ENCODE results near the gene CEP20.

The CEP20 gene

DNA sequence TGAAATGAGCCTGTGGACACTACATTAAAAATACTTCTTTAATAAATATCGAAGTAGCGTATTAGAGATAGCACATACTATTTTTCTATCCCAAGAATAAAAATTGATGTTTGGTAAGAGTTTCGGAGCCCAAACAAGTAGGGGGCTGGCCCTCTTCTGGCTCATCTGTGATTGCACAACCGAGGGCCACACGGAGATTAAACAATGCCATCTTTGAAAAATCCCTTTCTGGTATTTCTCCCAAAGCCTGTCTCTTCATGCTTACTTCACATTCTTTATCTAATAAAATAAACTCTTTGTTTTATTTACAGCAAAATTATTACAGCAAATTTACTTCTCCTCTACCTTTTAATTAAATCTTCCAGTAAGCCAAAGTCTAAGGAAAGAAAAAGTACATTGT, 22.0 kb downstream of the CEP20 start:
- Histone ChIP-seq H3K36me3 (ENCODE audit: insufficient read depth) (no peaks in the 10 kb centered on the region), H3K4me2 (no peak overlapping the region), H3K27me3 (ENCODE audit: insufficient read depth, low read depth) (no peaks in the 10 kb centered on the region), H3K79me2 (ENCODE audit: insufficient read depth, low read depth) (no peaks in the 10 kb centered on the region), H3K4me3 (IDR thresholded peaks at IDR 0.05; ENCODE audit: insufficient read depth, low read depth, low read length) (no peak overlapping the region), H3K9ac (no peak overlapping the region), H3K4me1 (ENCODE audit: low read depth, poor library complexity, severe bottlenecking) (no peaks in the 10 kb centered on the region), H2AFZ (ENCODE audit: low read depth) (no peak overlapping the region), H3K27ac (no peak overlapping the region), H4K20me1 (ENCODE audit: insufficient read depth) (no peaks in the 10 kb centered on the region)
- TF ChIP-seq CTCF (conservative IDR thresholded peaks at IDR 0.05; ENCODE audit: low read depth, low read length), result no peak

DNA sequence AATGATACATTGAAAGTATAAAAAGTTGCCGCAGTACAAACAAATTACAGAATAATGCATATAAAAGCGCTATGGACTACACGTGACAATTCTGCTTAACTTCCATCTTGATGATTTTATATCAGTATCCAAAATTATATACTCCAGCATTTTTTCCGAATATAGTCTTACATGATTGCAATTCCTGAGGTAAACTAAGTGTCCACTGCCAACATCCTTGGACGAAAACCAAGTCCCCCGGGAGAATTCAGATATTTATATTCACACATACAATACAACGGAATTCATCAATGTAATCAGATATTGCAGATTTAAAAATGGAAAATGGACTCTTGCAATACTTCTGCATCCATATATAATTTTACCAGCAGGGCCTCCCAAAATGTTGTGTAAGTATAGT, 22.7 kb downstream of the CEP20 start:
- Histone ChIP-seq H3K79me2 (ENCODE audit: insufficient read depth, low read depth) (no peaks in the 10 kb centered on the region), H3K27ac (no peak overlapping the region), H3K27me3 (ENCODE audit: insufficient read depth, low read depth) (no peaks in the 10 kb centered on the region), H3K4me3 (IDR thresholded peaks at IDR 0.05; ENCODE audit: insufficient read depth, low read depth, low read length) (no peak overlapping the region), H3K4me1 (ENCODE audit: low read depth, poor library complexity, severe bottlenecking) (no peaks in the 10 kb centered on the region), H2AFZ (ENCODE audit: low read depth) (no peak overlapping the region), H3K9ac (no peak overlapping the region), H3K36me3 (ENCODE audit: insufficient read depth) (no peaks in the 10 kb centered on the region), H3K4me2 (no peak overlapping the region), H4K20me1 (ENCODE audit: insufficient read depth) (no peaks in the 10 kb centered on the region)
- TF ChIP-seq CTCF (conservative IDR thresholded peaks at IDR 0.05; ENCODE audit: low read depth, low read length), result no peak

DNA sequence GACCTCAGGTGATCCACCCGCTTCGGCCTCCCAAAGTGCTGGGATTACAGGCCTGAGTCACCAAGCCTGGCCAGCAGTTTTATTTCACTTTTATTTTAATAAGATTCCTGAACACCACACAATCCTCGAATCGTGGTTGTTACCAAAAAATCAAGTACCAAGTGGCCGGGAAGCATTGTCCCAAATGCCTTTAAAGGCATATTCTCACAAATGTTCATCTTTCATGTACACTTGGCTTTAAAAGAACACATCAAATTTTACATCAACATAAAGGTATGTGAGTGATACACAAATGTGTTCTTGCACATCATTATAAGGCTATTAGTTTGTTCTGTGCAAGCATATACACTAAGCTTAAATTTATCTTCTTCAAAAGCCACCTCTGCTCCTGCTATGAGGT, 23.5 kb downstream of the CEP20 start:
- Histone ChIP-seq H3K9ac (no peak overlapping the region), H3K36me3 (ENCODE audit: insufficient read depth) (no peaks in the 10 kb centered on the region), H3K79me2 (ENCODE audit: insufficient read depth, low read depth) (no peaks in the 10 kb centered on the region), H3K4me2 (no peak overlapping the region), H3K27me3 (ENCODE audit: insufficient read depth, low read depth) (no peaks in the 10 kb centered on the region), H3K4me1 (ENCODE audit: low read depth, poor library complexity, severe bottlenecking) (no peaks in the 10 kb centered on the region), H4K20me1 (ENCODE audit: insufficient read depth) (no peaks in the 10 kb centered on the region), H3K4me3 (IDR thresholded peaks at IDR 0.05; ENCODE audit: insufficient read depth, low read depth, low read length) (no peak overlapping the region), H3K27ac (no peak overlapping the region), H2AFZ (ENCODE audit: low read depth) (no peak overlapping the region)
- no peak for TF ChIP-seq CTCF (conservative IDR thresholded peaks at IDR 0.05; ENCODE audit: low read depth, low read length)

GRCh38 chr16:15861996-15862395, 26.4 kb downstream of the CEP20 start:
- no peak overlapping the region for H3K9ac ChIP-seq
- peaks cover 7% of the 10 kb centered on the region for H3K4me1 ChIP-seq (ENCODE audit: low read depth, poor library complexity, severe bottlenecking)
- H2AFZ ChIP-seq (ENCODE audit: low read depth), result no peak overlapping the region
- TF ChIP-seq CTCF (conservative IDR thresholded peaks at IDR 0.05; ENCODE audit: low read depth, low read length), result no peak
- no peak overlapping the region for H3K4me3 ChIP-seq (IDR thresholded peaks at IDR 0.05; ENCODE audit: insufficient read depth, low read depth, low read length)
- H3K4me2 ChIP-seq, result no peak overlapping the region
- no peak overlapping the region for H3K27ac ChIP-seq
- no peaks in the 10 kb centered on the region for H4K20me1 ChIP-seq (ENCODE audit: insufficient read depth)
- peaks cover 9% of the 10 kb centered on the region; the same call in 1 of the 2 replicates for H3K27me3 ChIP-seq (ENCODE audit: insufficient read depth, low read depth)
- no peaks in the 10 kb centered on the region for H3K36me3 ChIP-seq (ENCODE audit: insufficient read depth)
- no peaks in the 10 kb centered on the region for H3K79me2 ChIP-seq (ENCODE audit: insufficient read depth, low read depth)
